AG09319 (cell line): ENCODE measurements around the gene GCGR.

Experiments
- DNase-seq: peaks from one replicate; pipeline ENCODE4 v3.0.0-alpha.2; 2010; ENCODE audit warnings: low read depth; ENCODE audit errors: extremely low read depth
- CTCF ChIP-seq: IDR thresholded peaks from 2 replicates; pipeline ENCODE4 v1.5.1; 2011; ENCODE audit warnings: low read depth, mild to moderate bottlenecking, inconsistent platforms, low read length, moderate library complexity

The GCGR gene

GRCh38 chr17:81813371-81813684, 9.4 kb downstream of the GCGR start:
- TF ChIP-seq CTCF = no peak
- no peak for DNase-seq

- DNase-seq = no peak
- TF ChIP-seq CTCF = no peak
Measured at GRCh38 chr17:81813861-81814683, 10.1 kb downstream of the GCGR start.

- DNase-seq = no peak
- TF ChIP-seq CTCF = no peak
Measured at GRCh38 chr17:81814748-81815645, 11.0 kb downstream of the GCGR start.

GRCh38 chr17:81815646-81815986, 11.7 kb downstream of the GCGR start:
- no peak for TF ChIP-seq CTCF
- no peak for DNase-seq

GRCh38 chr17:81817758-81818147, 13.8 kb downstream of the GCGR start:
- DNase-seq = no peak
- no peak for TF ChIP-seq CTCF

GRCh38 chr17:81819708-81820107, 15.8 kb downstream of the GCGR start:
- no peak for DNase-seq
- no peak for TF ChIP-seq CTCF

- no peak for DNase-seq
- no peak for TF ChIP-seq CTCF
Measured at GRCh38 chr17:81821147-81821546, 17.2 kb downstream of the GCGR start.
